SH-SY5Y (cell line): ENCODE results near the gene GADD45B.

ENCODE experiments used
- GATA2 ChIP-seq: IDR thresholded peaks from 2 replicates; pipeline ENCODE4 v1.6.1; 2011; ENCODE audit warnings: mild to moderate bottlenecking, low read depth, low read length
- GATA3 ChIP-seq: IDR thresholded peaks from 2 replicates; pipeline ENCODE4 v1.6.1; 2011; ENCODE audit warnings: low read depth, mild to moderate bottlenecking, low read length, moderate library complexity

Gene GADD45B

DNA sequence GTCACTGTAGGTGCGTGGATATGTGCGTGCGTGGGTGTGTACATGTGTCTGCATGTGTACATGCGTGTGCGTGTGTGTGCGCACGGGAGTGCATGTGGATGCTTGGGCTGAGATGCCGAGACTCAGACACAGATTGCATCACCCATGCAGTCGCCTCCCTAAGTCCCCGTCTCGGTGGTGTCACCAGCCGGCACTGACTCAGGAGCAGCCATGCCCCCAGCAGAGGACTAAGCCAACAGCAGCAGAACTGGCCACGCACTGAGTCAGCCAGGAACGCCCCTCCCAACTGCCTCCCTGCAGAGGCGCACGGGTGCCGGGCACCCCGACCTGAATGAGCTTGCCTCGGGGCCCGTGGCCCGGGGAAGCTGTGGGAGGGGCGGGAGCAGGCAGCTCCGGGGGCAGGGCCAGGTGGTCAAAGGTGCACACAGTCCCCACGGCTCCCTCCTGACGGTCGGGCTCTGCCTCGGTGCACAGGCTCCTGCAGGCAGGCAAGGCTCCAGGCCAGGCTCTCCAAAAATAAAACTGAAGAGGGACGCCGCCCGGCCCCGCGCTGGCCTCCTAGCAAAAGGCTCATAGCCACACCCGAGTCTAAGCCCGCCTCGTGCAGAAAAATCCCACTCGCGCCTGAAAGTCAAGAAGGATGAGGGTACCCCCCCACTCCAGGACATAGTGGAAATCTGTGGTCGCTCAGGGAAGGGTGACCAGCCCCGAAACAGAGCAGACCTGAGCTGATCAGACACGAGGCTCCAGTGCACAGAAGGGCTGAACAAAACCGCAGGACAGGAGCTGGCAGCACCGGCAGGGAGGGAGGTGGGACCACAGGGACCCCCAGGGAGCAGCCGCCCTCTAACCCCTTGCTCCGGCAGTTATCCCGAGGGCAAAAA, 49.2 kb downstream of the GADD45B start:
- TF ChIP-seq GATA2 (no peak), GATA3 (no peak)

DNA sequence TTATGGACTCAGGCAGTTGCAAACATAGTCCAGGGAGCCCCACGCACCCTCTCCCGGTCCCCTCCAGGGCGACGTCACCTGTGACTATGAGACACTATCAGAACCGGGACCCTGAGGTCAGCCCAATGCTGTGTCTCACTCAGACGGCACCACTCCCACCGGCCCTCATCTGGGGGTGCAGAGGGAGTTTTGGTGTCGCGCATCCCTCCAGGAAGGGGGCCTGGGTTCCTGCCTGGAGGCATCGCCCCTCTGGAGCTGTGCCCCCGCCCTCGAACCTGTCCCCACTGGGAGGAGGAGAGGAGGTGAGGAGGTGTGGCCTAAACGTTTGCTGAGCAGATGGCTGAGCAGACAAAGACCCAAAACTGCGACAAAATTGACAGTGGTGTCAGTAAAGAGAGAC, 51.2 kb downstream of the GADD45B start:
- TF ChIP-seq GATA3 (no peak), GATA2 (no peak)

DNA sequence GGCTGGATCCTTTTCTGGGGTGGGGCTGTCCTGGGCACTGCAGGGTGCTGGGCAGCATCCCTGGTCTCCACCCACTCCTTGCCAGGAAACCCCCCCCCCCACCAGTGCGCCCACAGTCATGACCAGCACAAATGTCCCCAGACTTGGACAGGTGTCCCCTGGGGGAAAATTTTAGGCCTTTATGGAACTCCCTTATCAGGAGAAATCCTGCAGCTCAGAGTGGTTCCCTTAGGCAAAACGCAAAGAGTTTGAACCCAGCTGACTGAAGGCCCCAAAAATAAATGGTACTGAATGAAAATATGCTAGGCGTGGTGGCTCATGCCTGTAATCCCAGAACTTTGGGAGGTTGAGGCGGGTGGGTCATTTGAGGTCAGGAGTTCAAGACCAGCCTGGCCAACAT, 51.8 kb downstream of the GADD45B start:
- TF ChIP-seq GATA3 (no peak), GATA2 (no peak)
